ENCODE data around the gene TMEM170A.

DNA sequence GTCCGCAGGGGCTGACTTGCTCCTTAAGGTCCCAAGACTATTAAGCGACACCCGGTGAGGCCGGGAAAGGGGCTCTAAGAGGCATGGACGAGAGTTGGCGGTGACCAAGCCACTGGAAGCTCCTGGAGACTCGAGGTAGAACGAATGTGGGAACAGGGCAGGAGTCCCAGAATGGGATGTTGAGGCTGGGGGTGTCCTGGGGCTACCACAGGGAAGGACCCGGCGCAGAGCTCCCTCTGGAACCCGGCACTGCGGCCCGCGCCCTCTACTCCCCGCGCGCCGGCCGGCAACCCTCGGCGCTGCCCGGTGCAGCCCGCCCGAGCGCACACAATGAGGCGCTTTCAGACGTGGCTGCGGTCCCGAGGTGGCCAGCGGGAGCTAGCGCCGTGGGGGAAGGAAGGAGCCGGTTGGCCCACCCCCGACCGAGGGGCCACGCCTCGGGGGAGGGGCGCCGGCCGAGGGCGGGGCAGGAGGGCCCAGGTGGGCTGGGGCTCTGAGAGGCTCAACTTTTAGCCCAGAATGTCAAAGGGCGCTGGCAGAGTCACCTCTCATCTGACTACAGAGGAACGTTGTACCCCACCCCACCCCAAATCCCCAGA is 30.7 kb upstream of the TMEM170A start, which contains the start of gene CHST6:
- TF ChIP-seq CTCF (IDR thresholded peaks at IDR 0.05; ENCODE audit: low read depth, low read length): no peak
- TF ChIP-seq EZH2phosphoT487 (IDR thresholded peaks at IDR 0.05; ENCODE audit: low read depth): no peak

All from OCI-LY3 (cell line).